Kidney (tissue), 14 donors: ENCODE data around the gene C16orf74. TPM values are rescaled to one million over a fixed set of nuclear protein-coding genes. Genes with fewer than 3 reads are reported as not detected.

Experiments used
- DNase-seq, 5 donors: peaks; one replicate each; pipeline ENCODE4 v3.0.0-alpha.2; 2013 to 2020
- FAIRE-seq: peaks from 2 replicates; lab custom pipeline; 2012; peaks lifted over from hg19 to GRCh38; lab: Jason Lieb, UNC
- H3K27ac ChIP-seq, 2 donors: one replicate each; pipeline ENCODE4 v1.7.0; 2013; ENCODE audit warnings: low read depth in 2 of 2, low read length in 2 of 2, inconsistent platforms in 1 of 2
- H3K27me3 ChIP-seq: one replicate; pipeline ENCODE4 v1.7.1; 2013; ENCODE audit warnings: low read length, inconsistent platforms; ENCODE audit not compliant: control insufficient read depth, insufficient read depth
- H3K36me3 ChIP-seq, 3 donors: one replicate each; pipeline versions ENCODE4 v1.7.0 to v1.7.1; 2013; ENCODE audit warnings: low read length in 3 of 3, control low read depth in 1 of 3, inconsistent platforms in 1 of 3; ENCODE audit not compliant: insufficient read depth in 3 of 3, control insufficient read depth in 2 of 3
- H3K4me1 ChIP-seq, 3 donors: one replicate each; pipeline versions ENCODE4 v1.7.0 to v1.7.1; 2013; ENCODE audit warnings: low read length in 3 of 3, inconsistent platforms in 1 of 3, low read depth in 1 of 3; ENCODE audit not compliant: control insufficient read depth in 2 of 3, insufficient read depth in 2 of 3
- H3K4me3 ChIP-seq, 3 donors: one replicate each; pipeline versions ENCODE4 v1.7.0 to v1.8.1; 2013; ENCODE audit warnings: low read length in 3 of 3, control low read depth in 1 of 3, inconsistent platforms in 1 of 3
- H3K9ac ChIP-seq, 3 donors: one replicate each; pipeline versions ENCODE4 v1.7.0 to v1.7.1; 2013; ENCODE audit warnings: low read length in 3 of 3, control low read depth in 1 of 3, inconsistent platforms in 1 of 3
- H3K9me3 ChIP-seq, 3 donors: one replicate each; pipeline versions ENCODE4 v1.7.0 to v1.7.1; 2013; ENCODE audit warnings: low read length in 3 of 3, control low read depth in 1 of 3, inconsistent platforms in 1 of 3; ENCODE audit not compliant: control insufficient read depth in 2 of 3, insufficient read depth in 1 of 3
- CTCF ChIP-seq: IDR thresholded peaks from 3 replicates; pipeline ENCODE4 v1.5.1; 2012; ENCODE audit warnings: mild to moderate bottlenecking, moderate library complexity, borderline replicate concordance; ENCODE audit not compliant: insufficient read depth; ENCODE audit errors: extremely low read depth
- intact Hi-C: fragments of 100-400 bp; cut with DNase I; formaldehyde crosslinking; loops from one replicate; pipeline ENCODE4 v1.11.1; 2022
- polyA plus RNA-seq: library from polyadenylated mRNA; stranded (reverse); fragments of 350-450 nt; fragmentation: Illumina TruSeq; extraction: RNeasy Lipid Tissue Mini Kit (QIAGEN cat#74804); gene quantifications from one replicate; pipeline ENCODE4 v1.2.3, GENCODE V29; 2014; ENCODE audit warnings: low read depth, low replicate concordance; ENCODE audit not compliant: insufficient read depth
- total RNA-seq: library from RNA; stranded (reverse); fragmentation: NEBNext Ultra II Directional; extraction: Animal tissue kit (Norgen Biotek cat#: 25700); gene quantifications from one replicate; pipeline ENCODE4 v1.2.1, GENCODE V29; 2021
- donor health status: control.
- donor health status: control.
- donor health status: control.
- donor health status: control.
- donor health status: control.
- donor health status: DM: yes; HTN: yes; CAD: no.
- donor health status: Normal renal cell carcinoma (clear cell type).

C16orf74 gene
- total and polyA plus RNA-seq, 2 donors from 2014 or later = 3.5 to 4.6 TPM

GRCh38 chr16:85796152-85796551 is 45.3 kb upstream of the C16orf74 start:
- Histone ChIP-seq H3K4me3 (no peak overlapping the region), H3K9ac (no peak overlapping the region), H3K4me1 (peaks cover 2 to 9% (median 6%) of the 10 kb centered on the region in 3 donors), H3K27ac (no peak overlapping the region), H3K27me3 (no peaks in the 10 kb centered on the region), H3K36me3 (peaks cover 0 to 11% (median 4%) of the 10 kb centered on the region in 3 donors), H3K9me3 (no peaks in the 10 kb centered on the region)
- no peak for TF ChIP-seq CTCF
- DNase-seq = no peak
- intact Hi-C loops = no loop called here
- no peak for FAIRE-seq

GRCh38 chr16:85794696-85795095 is 43.8 kb upstream of the C16orf74 start:
- no peak for FAIRE-seq
- intact Hi-C loops = no loop called here
- no peak overlapping the region for H3K27ac ChIP-seq
- DNase-seq = peak in 1 of 5 donors; percentile 67
- no peak overlapping the region for H3K9ac ChIP-seq
- TF ChIP-seq CTCF = no peak
- peaks cover 0 to 5% (median 0%) of the 10 kb centered on the region in 3 donors for H3K4me1 ChIP-seq
- H3K27me3 ChIP-seq = no peaks in the 10 kb centered on the region
- H3K9me3 ChIP-seq = no peaks in the 10 kb centered on the region
- no peak overlapping the region for H3K4me3 ChIP-seq
- H3K36me3 ChIP-seq = peaks cover 0 to 11% (median 4%) of the 10 kb centered on the region in 3 donors

- H3K36me3 ChIP-seq = peaks cover 0 to 15% (median 4%) of the 10 kb centered on the region in 3 donors
- no peak for TF ChIP-seq CTCF
- no peak overlapping the region for H3K4me3 ChIP-seq
- H3K4me1 ChIP-seq = peaks cover 0 to 5% (median 0%) of the 10 kb centered on the region in 3 donors
- no peak overlapping the region for H3K9ac ChIP-seq
- DNase-seq (no peak), FAIRE-seq (no peak)
- H3K27me3 ChIP-seq = no peaks in the 10 kb centered on the region
- H3K27ac ChIP-seq = no peak overlapping the region
- intact Hi-C loops = no loop called here
- no peaks in the 10 kb centered on the region for H3K9me3 ChIP-seq
Measured at GRCh38 chr16:85793662-85794298, 42.9 kb upstream of the C16orf74 start.

GRCh38 chr16:85789773-85790172 is 38.9 kb upstream of the C16orf74 start:
- TF ChIP-seq CTCF = no peak
- FAIRE-seq (no peak), DNase-seq (no peak)
- Histone ChIP-seq H3K9me3 (no peaks in the 10 kb centered on the region), H3K27ac (no peak overlapping the region), H3K9ac (no peak overlapping the region), H3K4me3 (no peak overlapping the region), H3K4me1 (no peaks in the 10 kb centered on the region), H3K36me3 (peaks cover 0 to 25% (median 24%) of the 10 kb centered on the region in 3 donors), H3K27me3 (no peaks in the 10 kb centered on the region)
- intact Hi-C loops = no loop called here
